Measurements from ENCODE around the gene MYCBPAP.

Gene MYCBPAP

DNA sequence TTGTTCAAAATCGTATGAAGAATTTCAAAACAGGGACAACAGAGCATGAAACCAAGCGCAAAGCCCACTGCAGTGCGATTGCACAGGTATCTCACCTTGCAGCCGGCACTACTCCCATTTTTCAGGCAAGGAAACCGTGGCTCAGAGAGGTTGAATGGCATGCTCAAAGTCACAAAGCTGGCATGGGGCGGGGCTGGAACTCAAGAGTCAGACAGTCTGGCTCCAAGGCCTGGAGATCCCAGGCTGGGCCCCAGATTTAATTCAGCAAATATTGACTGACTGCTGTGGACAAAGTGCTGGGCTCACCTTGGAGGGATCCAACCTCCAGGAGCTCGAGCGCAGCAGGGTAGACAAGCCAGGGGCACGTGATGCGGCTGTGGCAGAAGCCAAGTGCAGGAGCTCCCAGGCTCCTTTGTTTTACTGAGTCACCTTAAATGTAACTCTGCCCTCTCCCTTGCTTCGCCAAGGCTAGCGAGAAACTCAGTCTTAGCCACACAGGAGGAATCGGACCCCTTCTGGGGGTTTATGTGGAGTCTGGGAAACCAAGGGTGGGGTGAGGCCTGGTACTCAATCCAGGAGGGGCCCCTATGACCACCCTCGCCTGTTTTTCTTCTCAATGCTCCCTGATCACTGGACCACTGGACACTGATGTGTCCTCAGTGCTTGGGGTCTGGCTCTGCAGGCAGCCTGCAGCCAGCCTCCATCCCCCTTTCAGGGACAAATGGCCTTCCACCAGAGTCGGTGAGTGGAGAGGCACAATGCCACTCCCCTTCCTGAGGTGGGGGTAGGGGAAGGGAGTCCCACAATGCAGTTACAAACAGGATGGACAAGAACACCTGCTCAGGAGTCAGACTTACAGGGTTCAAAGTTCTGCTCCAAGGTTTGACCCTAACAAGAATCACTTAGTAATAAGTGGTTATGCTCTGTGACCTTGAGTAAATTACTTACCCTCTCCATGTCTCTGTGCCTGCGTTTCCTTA, 34.8 kb downstream of the MYCBPAP start:
- peaks cover 32% of the 10 kb centered on the region for H3K4me1 ChIP-seq (ENCODE audit: insufficient read depth, low read length)
- H3K27me3 ChIP-seq (ENCODE audit: insufficient read depth, low read length): peaks cover 8% of the 10 kb centered on the region
- no peaks in the 10 kb centered on the region for H3K36me3 ChIP-seq (ENCODE audit: insufficient read depth, low read length)
- peak overlapping the region; percentile 68 for H2AFZ ChIP-seq (ENCODE audit: low read depth, low read length)
- H3K9me3 ChIP-seq (ENCODE audit: low read length): no peaks in the 10 kb centered on the region
- peak overlapping the region; percentile 56 for H3K4me3 ChIP-seq (ENCODE audit: low read length)

DNA sequence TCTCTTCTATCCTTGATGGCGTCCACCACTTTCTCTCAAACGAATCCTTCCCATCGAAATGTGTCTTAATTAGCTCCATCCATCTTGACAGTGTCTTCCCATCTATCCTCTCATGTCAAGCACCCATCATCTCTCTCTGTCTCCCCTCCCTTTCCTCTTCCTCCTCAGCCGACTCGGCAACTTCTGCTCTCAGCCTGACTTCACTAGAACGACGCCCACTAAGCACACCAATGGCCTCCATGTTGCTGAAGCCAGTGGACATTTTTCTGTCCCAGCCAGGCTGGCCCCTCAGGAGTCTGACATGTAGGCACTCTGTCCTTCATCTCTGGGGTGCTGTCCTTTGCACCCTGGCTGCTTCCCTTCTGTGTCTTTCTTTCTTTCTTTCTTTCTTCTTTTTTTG, 36.3 kb downstream of the MYCBPAP start:
- Histone ChIP-seq H3K9me3 (ENCODE audit: low read length) (no peaks in the 10 kb centered on the region), H3K4me3 (ENCODE audit: low read length) (no peak overlapping the region), H3K36me3 (ENCODE audit: insufficient read depth, low read length) (no peaks in the 10 kb centered on the region), H3K4me1 (ENCODE audit: insufficient read depth, low read length) (peaks cover 21% of the 10 kb centered on the region), H3K27me3 (ENCODE audit: insufficient read depth, low read length) (peaks cover 8% of the 10 kb centered on the region), H2AFZ (ENCODE audit: low read depth, low read length) (no peak overlapping the region)

DNA sequence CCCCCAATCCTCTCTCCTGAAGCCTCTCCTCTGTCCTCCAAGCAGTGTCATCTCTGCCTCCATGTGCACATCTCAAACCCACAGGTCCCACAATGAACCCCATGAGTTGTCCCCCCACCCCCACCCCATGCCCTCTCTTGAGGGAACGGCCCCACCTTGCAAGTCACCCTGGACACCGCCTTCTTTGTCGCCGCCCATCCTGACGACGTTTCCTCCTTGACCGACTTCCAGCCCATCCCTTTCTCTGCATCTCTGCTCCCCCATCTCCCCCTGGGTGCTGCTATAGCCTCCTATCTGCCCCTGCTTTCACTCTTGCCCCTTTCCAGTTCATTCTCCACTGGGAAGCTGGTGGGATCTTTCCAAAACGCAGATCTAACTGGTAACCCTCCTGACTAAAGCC, 37.1 kb downstream of the MYCBPAP start:
- Histone ChIP-seq H3K36me3 (ENCODE audit: insufficient read depth, low read length) (no peaks in the 10 kb centered on the region), H3K4me3 (ENCODE audit: low read length) (no peak overlapping the region), H3K9me3 (ENCODE audit: low read length) (no peaks in the 10 kb centered on the region), H3K27me3 (ENCODE audit: insufficient read depth, low read length) (peaks cover 8% of the 10 kb centered on the region), H2AFZ (ENCODE audit: low read depth, low read length) (no peak overlapping the region), H3K4me1 (ENCODE audit: insufficient read depth, low read length) (peaks cover 21% of the 10 kb centered on the region)

DNA sequence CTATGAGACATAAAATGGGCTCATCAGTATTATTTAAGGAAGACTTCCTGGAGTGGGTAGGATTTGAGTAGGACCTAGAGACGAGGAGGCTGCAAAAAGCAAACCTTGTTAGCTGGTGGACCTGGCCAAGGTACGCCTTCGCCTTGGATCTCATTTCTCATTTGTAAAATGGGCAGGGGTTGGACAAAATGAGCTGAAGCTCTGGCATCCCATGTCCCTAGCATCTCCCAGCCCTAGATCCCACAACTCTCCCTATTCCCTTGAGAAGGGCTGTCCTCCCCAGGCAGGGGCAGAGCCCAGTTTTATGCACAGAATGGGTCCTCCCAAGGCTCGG, 38.4 kb downstream of the MYCBPAP start:
- Histone ChIP-seq H3K27me3 (ENCODE audit: insufficient read depth, low read length) (no peaks in the 10 kb centered on the region), H2AFZ (ENCODE audit: low read depth, low read length) (no peak overlapping the region), H3K4me3 (ENCODE audit: low read length) (peak overlapping the region; percentile 16), H3K9me3 (ENCODE audit: low read length) (no peaks in the 10 kb centered on the region), H3K4me1 (ENCODE audit: insufficient read depth, low read length) (peaks cover 15% of the 10 kb centered on the region), H3K36me3 (ENCODE audit: insufficient read depth, low read length) (no peaks in the 10 kb centered on the region)

DNA sequence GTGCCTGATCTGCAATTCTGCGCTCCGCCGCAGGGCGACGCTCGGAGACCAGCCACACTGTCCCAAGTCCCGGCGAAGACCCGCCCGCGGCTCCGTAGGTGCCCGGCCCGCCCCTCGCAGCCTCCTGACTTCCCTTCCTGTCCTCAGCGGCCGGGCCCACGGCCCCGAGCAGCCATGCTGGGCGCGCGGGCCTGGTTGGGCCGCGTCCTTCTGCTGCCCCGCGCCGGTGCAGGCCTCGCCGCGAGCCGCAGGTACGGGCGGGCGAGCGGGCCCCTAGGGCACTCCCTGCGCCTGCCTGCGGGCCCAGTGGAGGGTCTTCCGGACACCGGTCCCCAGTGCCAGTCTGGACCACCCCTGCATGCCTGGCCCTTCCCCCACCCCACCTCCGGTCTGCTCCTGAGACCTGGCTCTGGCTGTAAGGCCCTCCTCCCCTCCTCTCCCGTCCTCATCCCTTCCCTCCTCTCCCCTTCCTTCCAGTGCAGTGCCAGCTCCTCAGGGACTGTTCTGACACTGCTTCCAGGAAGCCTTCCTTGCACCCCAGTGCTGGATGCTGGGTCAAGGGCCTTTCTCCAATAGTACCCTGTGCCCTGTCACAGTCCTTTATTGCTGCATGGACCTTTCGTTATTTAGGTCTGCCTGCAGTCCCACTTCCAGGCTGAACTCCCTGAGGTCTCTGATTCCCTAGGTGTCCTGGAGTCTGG, 38.9 kb downstream of the MYCBPAP start, which contains the start of gene SPATA20:
Gene SPATA20 (plus strand): TSS at position 140 of the 701 bp plus-strand sequence. CDS start 35 bp downstream, at position 175.
- Histone ChIP-seq H3K27me3 (ENCODE audit: insufficient read depth, low read length) (no peaks in the 10 kb centered on the region), H3K9me3 (ENCODE audit: low read length) (no peaks in the 10 kb centered on the region), H2AFZ (ENCODE audit: low read depth, low read length) (peak within 1 kb of the TSS; percentile 58), H3K4me1 (ENCODE audit: insufficient read depth, low read length) (peaks cover 14% of the 10 kb centered on the region), H3K36me3 (ENCODE audit: insufficient read depth, low read length) (no peaks in the 10 kb centered on the region), H3K4me3 (ENCODE audit: low read length) (peak within 1 kb of the TSS; percentile 53)

DNA sequence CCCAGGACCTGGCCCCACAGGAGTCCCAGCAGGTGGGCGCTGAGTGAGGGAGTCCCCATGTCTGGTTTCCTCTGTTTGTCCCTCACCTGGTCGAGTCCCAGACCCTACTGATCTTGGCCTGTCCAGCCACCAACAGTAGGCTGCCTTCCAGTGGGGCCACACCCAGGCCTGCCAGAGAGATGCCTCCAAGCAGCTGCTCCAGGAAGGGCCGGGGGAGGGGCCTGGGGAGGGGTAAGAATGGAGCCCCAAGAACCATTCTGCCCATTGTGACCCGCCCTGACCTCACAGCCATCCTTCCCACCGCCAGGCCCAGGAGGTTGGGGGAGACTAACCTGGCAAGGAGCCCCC, 39.5 kb downstream of the MYCBPAP start:
- H2AFZ ChIP-seq (ENCODE audit: low read depth, low read length): no peak overlapping the region
- H3K9me3 ChIP-seq (ENCODE audit: low read length): no peaks in the 10 kb centered on the region
- H3K4me1 ChIP-seq (ENCODE audit: insufficient read depth, low read length): peaks cover 10% of the 10 kb centered on the region
- H3K36me3 ChIP-seq (ENCODE audit: insufficient read depth, low read length): no peaks in the 10 kb centered on the region
- no peaks in the 10 kb centered on the region for H3K27me3 ChIP-seq (ENCODE audit: insufficient read depth, low read length)
- no peak overlapping the region for H3K4me3 ChIP-seq (ENCODE audit: low read length)

DNA sequence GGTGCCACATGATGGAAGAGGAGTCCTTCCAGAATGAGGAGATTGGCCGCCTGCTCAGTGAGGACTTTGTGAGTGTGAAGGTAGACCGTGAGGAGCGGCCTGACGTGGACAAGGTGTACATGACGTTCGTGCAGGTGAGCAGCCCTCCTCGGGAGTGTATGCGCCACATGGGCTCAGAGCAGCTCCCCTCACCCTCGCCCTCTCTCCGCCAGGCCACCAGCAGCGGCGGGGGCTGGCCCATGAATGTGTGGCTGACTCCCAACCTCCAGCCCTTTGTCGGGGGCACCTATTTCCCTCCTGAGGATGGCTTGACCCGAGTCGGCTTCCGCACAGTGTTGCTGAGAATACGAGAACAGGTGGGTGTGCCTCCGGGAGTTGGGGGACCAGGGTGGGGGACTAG, 40.6 kb downstream of the MYCBPAP start:
- no peak overlapping the region for H3K4me3 ChIP-seq (ENCODE audit: low read length)
- no peaks in the 10 kb centered on the region for H3K27me3 ChIP-seq (ENCODE audit: insufficient read depth, low read length)
- no peaks in the 10 kb centered on the region for H3K9me3 ChIP-seq (ENCODE audit: low read length)
- peaks cover 4% of the 10 kb centered on the region for H3K4me1 ChIP-seq (ENCODE audit: insufficient read depth, low read length)
- no peaks in the 10 kb centered on the region for H3K36me3 ChIP-seq (ENCODE audit: insufficient read depth, low read length)
- H2AFZ ChIP-seq (ENCODE audit: low read depth, low read length): no peak overlapping the region

DNA sequence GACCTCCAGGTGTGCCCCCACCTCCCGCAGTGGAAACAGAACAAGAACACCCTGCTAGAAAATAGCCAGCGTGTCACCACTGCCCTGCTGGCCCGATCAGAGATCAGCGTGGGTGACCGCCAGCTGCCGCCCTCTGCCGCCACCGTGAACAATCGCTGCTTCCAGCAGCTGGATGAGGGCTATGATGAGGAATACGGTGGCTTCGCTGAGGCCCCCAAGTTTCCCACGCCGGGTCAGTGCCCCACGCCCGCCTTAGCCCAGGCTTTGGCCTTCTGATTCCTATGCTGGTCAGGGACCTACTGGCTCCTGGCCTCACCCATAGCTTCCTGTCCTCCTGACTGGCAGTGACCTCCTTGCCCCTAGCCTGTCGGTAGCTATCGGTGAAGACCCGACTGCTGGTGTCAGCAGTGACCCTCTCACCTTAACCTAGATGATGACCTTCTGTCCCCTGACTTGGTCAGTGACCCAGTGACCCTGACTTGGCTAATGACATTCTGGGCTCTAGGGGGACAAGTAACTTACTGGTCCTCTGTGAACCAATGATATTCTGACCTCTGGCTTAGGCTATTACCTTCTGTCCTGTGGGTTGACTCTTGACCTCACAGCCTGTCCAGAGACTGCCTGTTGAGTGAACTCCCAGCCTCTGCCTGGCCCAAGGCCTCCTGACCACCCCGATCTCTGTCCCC, 41.2 kb downstream of the MYCBPAP start:
- Histone ChIP-seq H3K36me3 (ENCODE audit: insufficient read depth, low read length) (no peaks in the 10 kb centered on the region), H3K9me3 (ENCODE audit: low read length) (no peaks in the 10 kb centered on the region), H3K4me3 (ENCODE audit: low read length) (no peak overlapping the region), H3K27me3 (ENCODE audit: insufficient read depth, low read length) (no peaks in the 10 kb centered on the region), H3K4me1 (ENCODE audit: insufficient read depth, low read length) (peaks cover 4% of the 10 kb centered on the region), H2AFZ (ENCODE audit: low read depth, low read length) (no peak overlapping the region)

DNA sequence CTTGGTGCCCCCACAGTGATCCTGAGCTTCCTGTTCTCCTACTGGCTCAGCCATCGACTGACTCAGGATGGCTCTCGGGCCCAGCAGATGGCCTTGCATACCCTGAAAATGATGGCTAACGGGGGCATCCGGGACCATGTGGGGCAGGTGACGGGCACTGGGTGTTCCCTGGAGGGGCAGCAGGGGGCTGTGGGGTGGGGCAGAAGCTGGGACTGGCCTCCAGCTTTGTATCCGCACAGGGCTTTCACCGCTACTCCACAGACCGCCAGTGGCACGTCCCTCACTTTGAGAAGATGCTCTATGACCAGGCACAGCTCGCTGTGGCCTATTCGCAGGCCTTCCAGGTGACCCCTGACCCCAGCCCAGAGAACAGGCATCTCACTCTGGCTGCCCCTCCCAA, 41.7 kb downstream of the MYCBPAP start:
- Histone ChIP-seq H3K27me3 (ENCODE audit: insufficient read depth, low read length) (no peaks in the 10 kb centered on the region), H3K4me1 (ENCODE audit: insufficient read depth, low read length) (peaks cover 4% of the 10 kb centered on the region), H3K36me3 (ENCODE audit: insufficient read depth, low read length) (no peaks in the 10 kb centered on the region), H3K4me3 (ENCODE audit: low read length) (no peak overlapping the region), H3K9me3 (ENCODE audit: low read length) (no peaks in the 10 kb centered on the region), H2AFZ (ENCODE audit: low read depth, low read length) (no peak overlapping the region)

DNA sequence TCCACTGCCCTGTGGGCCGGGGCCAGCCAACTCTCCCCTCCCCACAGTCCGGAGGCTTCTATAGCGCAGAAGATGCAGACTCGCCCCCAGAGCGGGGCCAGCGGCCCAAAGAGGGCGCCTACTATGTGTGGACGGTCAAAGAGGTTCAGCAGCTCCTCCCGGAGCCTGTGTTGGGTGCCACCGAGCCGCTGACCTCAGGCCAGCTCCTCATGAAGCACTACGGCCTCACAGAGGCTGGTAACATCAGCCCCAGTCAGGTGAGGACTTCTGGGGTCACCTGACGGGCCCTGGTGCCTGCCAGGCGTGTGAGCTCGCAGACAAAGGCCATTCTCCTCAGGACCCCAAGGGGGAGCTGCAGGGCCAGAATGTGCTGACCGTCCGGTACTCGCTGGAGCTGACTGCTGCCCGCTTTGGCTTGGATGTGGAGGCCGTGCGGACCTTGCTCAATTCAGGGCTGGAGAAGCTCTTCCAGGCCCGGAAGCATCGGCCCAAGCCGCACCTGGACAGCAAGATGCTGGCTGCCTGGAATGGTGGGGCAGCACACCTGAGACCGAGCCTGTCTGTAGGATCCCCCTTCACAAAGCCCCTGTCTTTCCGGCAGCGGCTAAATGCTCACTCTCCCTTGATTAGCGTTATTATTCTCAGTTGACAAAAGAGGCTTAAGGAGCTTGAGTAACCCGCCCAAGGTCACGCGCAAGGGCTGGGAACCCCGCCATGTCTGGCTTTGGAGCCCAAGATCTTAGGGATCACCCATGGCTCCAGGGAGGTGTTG, 42.6 kb downstream of the MYCBPAP start:
- H3K27me3 ChIP-seq (ENCODE audit: insufficient read depth, low read length): no peaks in the 10 kb centered on the region
- no peak overlapping the region for H2AFZ ChIP-seq (ENCODE audit: low read depth, low read length)
- H3K36me3 ChIP-seq (ENCODE audit: insufficient read depth, low read length): no peaks in the 10 kb centered on the region
- H3K4me3 ChIP-seq (ENCODE audit: low read length): no peak overlapping the region
- H3K4me1 ChIP-seq (ENCODE audit: insufficient read depth, low read length): peaks cover 6% of the 10 kb centered on the region
- H3K9me3 ChIP-seq (ENCODE audit: low read length): no peaks in the 10 kb centered on the region

DNA sequence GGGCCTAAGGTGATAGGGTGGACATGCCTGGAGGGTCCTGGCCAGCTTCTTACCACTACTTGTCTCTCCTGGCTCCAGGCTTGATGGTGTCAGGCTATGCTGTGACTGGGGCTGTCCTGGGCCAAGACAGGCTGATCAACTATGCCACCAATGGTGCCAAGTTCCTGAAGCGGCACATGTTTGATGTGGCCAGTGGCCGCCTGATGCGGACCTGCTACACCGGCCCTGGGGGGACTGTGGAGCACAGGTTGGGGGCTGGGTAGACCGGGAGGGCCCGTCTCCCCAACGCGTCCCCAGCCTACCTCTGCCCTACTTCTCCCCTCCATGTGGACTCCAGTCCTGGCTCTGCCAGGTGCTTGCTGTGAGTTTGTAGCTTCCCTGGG, 43.2 kb downstream of the MYCBPAP start:
- Histone ChIP-seq H2AFZ (ENCODE audit: low read depth, low read length) (no peak overlapping the region), H3K4me3 (ENCODE audit: low read length) (no peak overlapping the region), H3K4me1 (ENCODE audit: insufficient read depth, low read length) (peaks cover 11% of the 10 kb centered on the region), H3K9me3 (ENCODE audit: low read length) (no peaks in the 10 kb centered on the region), H3K36me3 (ENCODE audit: insufficient read depth, low read length) (no peaks in the 10 kb centered on the region), H3K27me3 (ENCODE audit: insufficient read depth, low read length) (no peaks in the 10 kb centered on the region)

DNA sequence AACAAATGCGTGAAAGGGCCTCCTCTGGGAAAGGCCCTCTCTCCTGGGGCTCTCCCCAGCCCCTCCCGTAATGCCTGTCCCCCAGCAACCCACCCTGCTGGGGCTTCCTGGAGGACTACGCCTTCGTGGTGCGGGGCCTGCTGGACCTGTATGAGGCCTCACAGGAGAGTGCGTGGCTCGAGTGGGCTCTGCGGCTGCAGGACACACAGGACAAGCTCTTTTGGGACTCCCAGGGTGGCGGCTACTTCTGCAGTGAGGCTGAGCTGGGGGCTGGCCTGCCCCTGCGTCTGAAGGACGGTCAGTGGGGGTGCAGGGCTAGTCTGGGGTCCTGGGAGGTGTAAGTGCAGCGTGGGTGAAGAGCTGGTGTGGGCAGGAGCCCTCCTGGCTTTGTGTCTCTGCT, 43.6 kb downstream of the MYCBPAP start:
- H2AFZ ChIP-seq (ENCODE audit: low read depth, low read length): no peak overlapping the region
- no peak overlapping the region for H3K4me3 ChIP-seq (ENCODE audit: low read length)
- no peaks in the 10 kb centered on the region for H3K36me3 ChIP-seq (ENCODE audit: insufficient read depth, low read length)
- peaks cover 15% of the 10 kb centered on the region for H3K4me1 ChIP-seq (ENCODE audit: insufficient read depth, low read length)
- H3K27me3 ChIP-seq (ENCODE audit: insufficient read depth, low read length): no peaks in the 10 kb centered on the region
- no peaks in the 10 kb centered on the region for H3K9me3 ChIP-seq (ENCODE audit: low read length)
